DND-41 (cell line): ENCODE data around the gene AHRR.

Source experiments
- ATAC-seq: fragments of 200-7000 bp; cut with Tn5 transposase; 3 replicates; pipeline ENCODE4 v1.9.1; 2021; ENCODE audit warnings: low read depth; ENCODE audit not compliant: insufficient read depth
- DNase-seq: peaks from one replicate; pipeline ENCODE4 v3.0.0-alpha.2; 2020
- H2AFZ ChIP-seq: 2 replicates; pipeline ENCODE4 v1.6.0; 2012; ENCODE audit warnings: low read depth, low read length
- H3K27ac ChIP-seq: 2 replicates; pipeline ENCODE4 v1.5.1; 2012; ENCODE audit warnings: low read length, inconsistent platforms
- H3K27me3 ChIP-seq: fragments of 200-600 bp; sonication (generic); 2 replicates; pipeline ENCODE4 v1.6.0; 2012; ENCODE audit warnings: low read length, mild to moderate bottlenecking, inconsistent platforms; ENCODE audit not compliant: insufficient read depth, poor library complexity
- H3K36me3 ChIP-seq: 2 replicates; pipeline ENCODE4 v1.5.1; 2012; ENCODE audit warnings: low read length, inconsistent platforms; ENCODE audit not compliant: insufficient read depth
- H3K4me1 ChIP-seq: 2 replicates; pipeline ENCODE4 v1.5.1; 2012; ENCODE audit warnings: mild to moderate bottlenecking, low read length; ENCODE audit not compliant: insufficient read depth
- H3K4me2 ChIP-seq: 2 replicates; pipeline ENCODE4 v1.6.0; 2012; ENCODE audit warnings: mild to moderate bottlenecking, moderate library complexity, low read length, inconsistent platforms; ENCODE audit not compliant: insufficient read depth
- H3K4me3 ChIP-seq, 2 experiments: fragments of 200-600 bp in 1 of 2; shearing (Covaris generic) in 1 of 2; 2 replicates each; pipeline ENCODE4 v1.5.1; 2012 to 2016; ENCODE audit warnings: inconsistent platforms in 2 of 2, low read length in 2 of 2, mild to moderate bottlenecking in 2 of 2, low read depth in 1 of 2, moderate library complexity in 1 of 2
- H3K79me2 ChIP-seq: 2 replicates; pipeline ENCODE4 v1.6.0; 2012; ENCODE audit warnings: low read length, inconsistent platforms; ENCODE audit not compliant: insufficient read depth
- H3K9ac ChIP-seq: 2 replicates; pipeline ENCODE4 v1.6.0; 2012; ENCODE audit warnings: low read depth, mild to moderate bottlenecking, inconsistent platforms, low read length, moderate library complexity
- H3K9me3 ChIP-seq: 2 replicates; pipeline ENCODE4 v1.5.1; 2012; ENCODE audit warnings: low read length, moderate library complexity, mild to moderate bottlenecking, inconsistent platforms; ENCODE audit not compliant: insufficient read depth, severe bottlenecking
- H4K20me1 ChIP-seq: 2 replicates; pipeline ENCODE4 v1.6.0; 2012; ENCODE audit warnings: low read length; ENCODE audit not compliant: insufficient read depth
- CTCF ChIP-seq: IDR thresholded peaks from 2 replicates; pipeline ENCODE4 v1.5.1; 2012; ENCODE audit warnings: borderline replicate concordance, low read length, moderate library complexity, mild to moderate bottlenecking; ENCODE audit not compliant: poor library complexity, severe bottlenecking; ENCODE audit errors: extremely low read depth
- EZH2 ChIP-seq: IDR thresholded peaks from 3 replicates; pipeline ENCODE4 v1.6.1; 2012; ENCODE audit warnings: borderline replicate concordance, low read depth, mild to moderate bottlenecking, moderate library complexity, low read length, inconsistent platforms; ENCODE audit not compliant: severe bottlenecking

Gene AHRR

GRCh38 chr5:343461-344401 is 22.2 kb downstream of the AHRR start:
- Histone ChIP-seq H3K9me3 (no peaks in the 10 kb centered on the region), H2AFZ (no peak overlapping the region), H3K36me3 (no peaks in the 10 kb centered on the region), H4K20me1 (no peaks in the 10 kb centered on the region), H3K27ac (no peak overlapping the region), H3K27me3 (no peaks in the 10 kb centered on the region), H3K4me1 (no peaks in the 10 kb centered on the region), H3K4me2 (no peak overlapping the region), H3K9ac (no peak overlapping the region), H3K79me2 (no peaks in the 10 kb centered on the region), H3K4me3 (no peak overlapping the region)
- DNase-seq (no peak), ATAC-seq (no peak)
- no peak for TF ChIP-seq CTCF
- no peak for TF ChIP-seq EZH2

GRCh38 chr5:344668-345067 is 23.2 kb downstream of the AHRR start:
- no peaks in the 10 kb centered on the region for H3K9me3 ChIP-seq
- no peak overlapping the region for H3K9ac ChIP-seq
- no peak overlapping the region for H3K4me3 ChIP-seq
- H3K27ac ChIP-seq, result no peak overlapping the region
- no peaks in the 10 kb centered on the region for H3K79me2 ChIP-seq
- no peaks in the 10 kb centered on the region for H4K20me1 ChIP-seq
- no peaks in the 10 kb centered on the region for H3K36me3 ChIP-seq
- H3K27me3 ChIP-seq, result no peaks in the 10 kb centered on the region
- TF ChIP-seq CTCF (no peak), EZH2 (no peak)
- DNase-seq, result no peak
- no peak overlapping the region for H3K4me2 ChIP-seq
- no peak overlapping the region for H2AFZ ChIP-seq
- no peaks in the 10 kb centered on the region for H3K4me1 ChIP-seq
- ATAC-seq, result no peak

GRCh38 chr5:345404-346195 is 24.1 kb downstream of the AHRR start:
- H2AFZ ChIP-seq, result no peak overlapping the region
- no peak for TF ChIP-seq EZH2
- H3K36me3 ChIP-seq, result no peaks in the 10 kb centered on the region
- no peak for DNase-seq
- H3K27ac ChIP-seq, result no peak overlapping the region
- no peak overlapping the region for H3K4me3 ChIP-seq
- no peaks in the 10 kb centered on the region for H3K27me3 ChIP-seq
- no peak overlapping the region for H3K4me2 ChIP-seq
- H4K20me1 ChIP-seq, result no peaks in the 10 kb centered on the region
- no peaks in the 10 kb centered on the region for H3K9me3 ChIP-seq
- H3K79me2 ChIP-seq, result no peaks in the 10 kb centered on the region
- no peak overlapping the region for H3K9ac ChIP-seq
- ATAC-seq, result no peak
- no peaks in the 10 kb centered on the region for H3K4me1 ChIP-seq
